ENCODE data around the gene CPNE1.

GRCh38 chr20:35621560-35621946, 43.1 kb downstream of the CPNE1 start:
- TF ChIP-seq CTCF (IDR thresholded peaks at IDR 0.05), result no peak
- no peak for TF ChIP-seq POLR2A (IDR thresholded peaks at IDR 0.05)
